ENCODE data around the gene STK40.

Gene STK40, protein sequence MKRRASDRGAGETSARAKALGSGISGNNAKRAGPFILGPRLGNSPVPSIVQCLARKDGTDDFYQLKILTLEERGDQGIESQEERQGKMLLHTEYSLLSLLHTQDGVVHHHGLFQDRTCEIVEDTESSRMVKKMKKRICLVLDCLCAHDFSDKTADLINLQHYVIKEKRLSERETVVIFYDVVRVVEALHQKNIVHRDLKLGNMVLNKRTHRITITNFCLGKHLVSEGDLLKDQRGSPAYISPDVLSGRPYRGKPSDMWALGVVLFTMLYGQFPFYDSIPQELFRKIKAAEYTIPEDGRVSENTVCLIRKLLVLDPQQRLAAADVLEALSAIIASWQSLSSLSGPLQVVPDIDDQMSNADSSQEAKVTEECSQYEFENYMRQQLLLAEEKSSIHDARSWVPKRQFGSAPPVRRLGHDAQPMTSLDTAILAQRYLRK

DNA sequence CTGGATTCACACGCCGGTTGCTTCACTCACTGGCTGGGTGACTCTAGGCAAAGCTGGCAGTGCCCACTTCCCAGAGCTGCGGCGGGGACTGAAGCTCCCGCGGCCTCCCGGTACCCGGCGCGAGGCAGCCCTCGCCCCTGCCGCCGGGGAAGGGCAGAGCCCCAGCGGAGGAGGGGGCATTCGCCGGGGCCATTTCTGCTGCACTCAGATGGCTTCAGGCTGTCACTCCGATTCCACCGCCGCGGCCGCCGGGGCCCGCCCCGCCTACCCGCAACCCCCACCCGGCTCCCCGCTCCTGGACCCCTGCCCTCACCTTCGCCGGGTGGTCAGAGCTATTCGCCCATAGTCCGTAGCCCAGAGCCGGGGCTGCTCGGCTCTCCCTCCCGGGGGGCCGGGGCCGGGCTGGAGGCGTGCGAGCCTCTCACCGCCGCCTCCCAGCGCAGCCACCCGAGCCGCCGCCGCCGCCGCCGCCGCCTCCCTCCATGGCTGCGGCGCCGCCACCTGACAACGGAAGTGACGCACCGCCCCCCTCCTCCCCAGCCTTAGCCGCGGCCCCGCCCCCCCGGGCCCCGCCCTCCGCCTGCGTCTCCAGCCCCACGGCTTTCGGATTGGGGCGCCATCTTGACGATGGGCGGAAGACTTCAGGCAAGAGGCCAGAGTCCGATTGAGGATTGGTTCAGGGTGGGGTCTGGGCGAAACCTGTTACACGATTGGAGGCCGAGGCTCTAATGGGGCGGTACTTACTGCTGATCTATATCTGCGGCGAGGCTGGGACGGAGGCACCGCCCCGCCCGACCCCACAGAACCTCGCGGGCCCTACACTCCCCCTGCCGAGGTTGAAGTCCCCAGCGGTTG, at the start of gene STK40:
TSS of gene STK40 (minus strand) at position 515 of the 855 bp plus-strand sequence. CDS start 24,592 bp downstream, outside the sequence.
- DNase-seq (ENCODE audit: low read depth), result peak; percentile 99

DNA sequence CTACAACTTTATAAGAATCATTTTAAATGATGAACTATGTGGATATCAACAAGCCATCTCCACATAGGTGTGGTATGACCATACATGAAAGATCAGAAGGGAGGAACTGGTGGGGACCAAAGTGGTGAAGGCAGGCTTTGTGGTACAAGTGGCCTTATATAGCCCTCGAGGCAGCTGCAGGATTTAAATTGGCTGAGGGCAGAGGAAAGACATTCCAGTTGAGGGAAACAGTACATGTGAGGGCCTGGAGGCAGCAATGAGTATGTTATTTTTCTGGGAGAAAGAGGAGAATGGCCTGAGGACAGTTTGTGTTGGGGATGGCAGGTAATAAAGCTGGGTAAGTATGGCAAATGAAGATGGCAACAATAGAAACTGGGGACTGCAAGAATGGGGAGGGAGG, 47.4 kb upstream of the STK40 start:
- DNase-seq (ENCODE audit: low read depth), result no peak

DNA sequence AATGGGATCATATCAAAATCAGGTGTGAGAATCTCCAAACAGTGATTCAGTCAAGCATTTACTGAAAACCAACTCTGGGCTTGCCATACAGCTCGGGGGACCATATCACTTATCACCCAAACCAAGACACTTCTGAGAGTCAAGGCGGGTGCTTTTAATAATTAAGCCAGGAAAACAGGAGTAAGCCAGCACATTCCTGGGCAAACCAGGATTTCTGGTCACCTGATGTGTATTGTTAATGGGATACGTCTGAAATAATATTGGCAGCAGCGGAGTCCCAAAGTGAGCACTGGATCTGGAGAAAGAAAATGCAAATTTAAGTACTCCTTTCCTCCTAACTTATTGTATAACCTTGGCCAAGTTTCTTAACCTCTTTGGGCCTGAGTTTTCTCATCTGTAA, 46.9 kb upstream of the STK40 start:
- DNase-seq (ENCODE audit: low read depth), result no peak

DNA sequence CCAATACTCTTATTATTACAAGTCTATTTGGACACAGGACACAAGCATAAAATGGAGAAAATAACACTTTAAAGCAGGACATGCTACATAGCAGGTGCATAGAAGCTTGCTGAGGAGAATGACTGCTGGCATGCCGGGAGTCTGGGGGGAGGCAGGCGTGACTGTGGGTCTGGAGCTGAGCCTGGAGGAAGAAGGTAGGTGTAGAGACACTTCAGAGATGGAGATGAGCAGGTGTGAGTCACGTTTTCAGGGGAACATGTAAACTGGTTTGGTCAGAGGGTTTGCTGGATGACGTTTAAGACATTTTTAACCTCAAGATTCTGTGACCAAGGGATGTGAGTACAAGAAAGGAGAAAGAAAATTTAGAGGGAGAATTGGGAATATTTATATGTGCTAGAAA, 40.1 kb upstream of the STK40 start:
- DNase-seq (ENCODE audit: low read depth), result no peak

DNA sequence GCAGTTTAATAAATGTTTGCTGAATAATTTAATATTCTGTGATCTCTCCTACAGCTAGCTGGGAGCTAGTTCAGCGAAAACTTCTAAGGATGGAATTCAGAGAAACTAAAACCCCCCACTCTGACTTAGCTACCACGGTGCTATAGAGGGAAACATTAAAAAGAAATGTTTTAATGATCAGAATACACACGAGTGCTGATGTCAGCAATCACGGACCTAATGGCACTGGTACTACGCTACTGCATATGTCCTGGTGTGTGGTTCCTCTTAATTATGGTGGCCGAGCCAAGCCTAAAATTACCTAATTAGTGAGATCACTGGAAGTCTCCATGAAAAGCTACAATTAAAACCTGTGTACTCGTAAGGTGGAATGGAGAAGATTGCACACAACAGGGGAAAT, 35.9 kb upstream of the STK40 start:
- DNase-seq (ENCODE audit: low read depth), result no peak

DNA sequence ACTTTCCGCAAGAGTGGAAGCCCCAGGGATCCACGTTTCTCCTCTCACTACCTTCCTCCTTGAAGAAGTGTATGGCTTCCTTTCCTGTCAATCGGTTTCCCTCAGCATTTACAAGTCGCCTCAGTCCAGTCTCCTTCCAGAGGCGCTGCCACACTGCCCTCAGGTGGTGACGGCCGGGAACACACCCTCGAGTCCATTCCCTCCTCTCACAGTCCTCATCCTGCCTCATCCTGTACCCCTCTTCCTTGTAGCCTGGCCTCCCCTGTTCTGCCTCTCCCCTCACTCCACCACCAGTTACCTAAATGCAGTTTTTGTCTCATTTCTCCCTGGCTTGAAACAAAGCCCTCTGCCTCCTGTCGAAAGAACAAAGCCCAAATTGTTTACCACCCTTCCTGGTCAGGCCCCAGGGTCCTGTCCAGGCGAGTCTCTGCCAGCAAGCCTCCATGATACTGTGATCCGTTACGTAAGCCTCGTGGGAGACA, 35.2 kb upstream of the STK40 start:
- peak; percentile 86 for DNase-seq (ENCODE audit: low read depth)

DNA sequence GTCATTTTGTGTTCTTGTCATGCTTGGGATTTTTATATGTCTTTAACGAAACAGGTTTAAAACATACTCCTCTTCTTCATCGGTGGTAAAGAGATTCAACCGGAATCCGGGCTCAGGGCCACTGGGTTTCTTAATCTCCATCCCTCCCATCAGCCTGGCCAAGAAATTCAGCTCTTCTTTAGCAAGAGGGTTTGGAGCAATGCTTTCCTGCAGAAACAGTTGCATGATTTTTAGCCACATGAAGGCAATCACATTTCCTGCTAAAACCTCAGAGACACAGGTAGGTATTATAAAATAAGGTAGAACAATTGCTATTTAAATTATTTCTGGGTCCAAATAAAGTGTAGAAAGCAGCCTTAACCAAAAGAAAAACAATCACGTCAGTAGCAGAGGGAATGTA, 34.7 kb upstream of the STK40 start:
- DNase-seq (ENCODE audit: low read depth), result no peak

DNA sequence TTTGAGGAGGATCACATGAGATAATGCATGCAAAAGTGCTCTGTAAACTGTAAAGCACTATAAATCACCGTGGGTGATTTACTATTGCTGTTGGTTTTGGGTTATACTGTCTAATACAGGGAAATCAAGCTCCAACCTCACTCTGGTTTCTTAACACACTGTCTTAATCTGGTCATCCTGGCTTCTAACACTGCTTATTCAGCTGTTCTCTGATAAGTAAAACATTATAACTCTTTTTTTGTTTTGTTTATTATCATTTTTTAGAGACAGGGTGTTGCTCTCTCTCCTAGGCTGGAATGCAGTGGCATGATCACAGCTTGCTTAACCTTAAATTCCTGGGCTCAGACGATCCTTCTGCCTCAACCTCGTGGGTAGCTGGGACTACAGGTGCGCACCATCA, 33.8 kb upstream of the STK40 start:
- DNase-seq (ENCODE audit: low read depth), result no peak

DNA sequence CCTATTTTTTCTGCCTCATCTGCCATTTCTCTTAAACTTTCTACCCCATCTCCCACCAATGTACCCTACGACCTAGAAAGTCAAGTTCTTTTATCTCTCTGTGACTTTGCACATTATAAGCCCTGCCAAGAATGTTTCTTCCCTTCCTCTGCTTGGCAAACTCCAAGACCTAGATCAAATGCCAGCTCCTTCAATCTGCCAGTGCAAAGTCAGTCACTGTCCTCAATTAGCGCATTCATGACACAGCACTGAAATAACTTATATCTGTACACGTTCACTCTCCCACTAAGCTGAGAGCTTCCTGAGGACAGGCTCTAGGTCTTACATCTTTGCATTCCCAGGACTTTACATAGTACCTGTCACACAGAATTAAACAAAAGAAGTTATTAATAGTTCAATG, 33.4 kb upstream of the STK40 start:
- DNase-seq (ENCODE audit: low read depth), result no peak

DNA sequence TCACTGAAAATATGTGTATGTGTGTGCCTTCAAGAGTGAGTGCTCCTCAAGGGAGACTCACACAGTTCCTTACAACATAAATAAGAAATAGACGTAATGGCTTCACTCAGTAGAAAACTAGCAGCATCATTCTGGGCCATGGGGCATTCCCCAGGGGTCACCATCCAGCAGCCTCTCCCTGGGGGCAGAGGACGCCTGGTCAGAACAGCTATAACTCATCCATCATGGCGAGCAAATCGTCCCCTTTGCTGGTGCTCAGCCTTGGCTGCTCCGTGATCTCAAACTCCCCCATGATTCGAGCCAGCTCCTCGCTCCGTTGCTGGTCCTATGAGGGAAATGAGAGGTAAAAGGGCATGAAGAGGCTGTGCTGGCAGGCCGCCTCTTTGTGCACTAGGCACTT, 32.2 kb upstream of the STK40 start:
- no peak for DNase-seq (ENCODE audit: low read depth)

DNA sequence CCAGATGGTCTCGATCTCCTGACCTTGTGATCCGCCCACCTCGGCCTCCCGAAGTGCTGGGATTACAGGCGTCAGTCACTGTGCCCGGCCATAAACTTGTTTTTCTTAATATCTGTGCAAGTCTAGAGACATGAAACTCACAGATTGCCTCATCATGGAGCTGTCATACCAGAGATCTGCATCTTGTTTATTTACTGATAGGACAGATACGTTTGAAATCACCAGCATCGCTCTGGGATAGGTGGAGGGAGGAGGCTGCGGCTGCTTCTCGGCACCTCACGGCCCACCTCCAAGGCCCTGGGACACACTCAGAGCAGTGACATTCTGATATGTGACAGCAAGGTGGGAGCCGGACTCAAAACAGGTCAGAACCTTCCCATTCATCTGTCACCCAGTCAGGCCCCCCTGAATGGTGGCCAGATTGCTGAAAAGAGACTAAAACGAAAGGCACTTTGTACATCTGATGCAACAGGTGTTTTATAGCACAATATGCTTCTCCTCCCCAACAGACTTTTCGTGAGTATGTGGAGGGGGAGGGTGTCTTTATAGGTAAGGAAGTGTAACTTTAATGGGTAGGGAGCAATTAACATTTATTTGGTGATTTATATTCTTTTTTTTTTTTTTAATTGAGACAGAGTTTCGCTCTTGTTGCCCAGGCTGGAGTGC, 30.1 kb upstream of the STK40 start:
- no peak for DNase-seq (ENCODE audit: low read depth)

DNA sequence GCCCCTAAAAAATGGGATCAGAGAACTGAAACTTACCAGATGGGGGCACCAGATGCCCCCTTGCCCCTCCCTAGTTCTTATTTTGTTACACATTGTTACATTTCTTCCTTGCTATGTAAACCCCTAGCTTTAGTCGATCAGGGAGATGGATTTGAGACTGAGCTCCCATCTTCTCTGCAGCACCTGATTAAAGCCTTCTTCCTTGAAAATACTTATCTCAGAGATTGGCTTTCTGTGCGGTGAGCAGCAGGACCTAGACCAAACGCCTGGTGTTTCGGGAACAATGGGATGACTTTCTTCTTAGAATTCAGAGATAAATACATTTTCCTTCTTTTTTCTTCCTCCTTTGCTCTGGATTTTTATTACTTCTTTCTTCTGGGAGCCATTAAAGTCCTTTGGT, 28.7 kb upstream of the STK40 start:
- no peak for DNase-seq (ENCODE audit: low read depth)

DNA sequence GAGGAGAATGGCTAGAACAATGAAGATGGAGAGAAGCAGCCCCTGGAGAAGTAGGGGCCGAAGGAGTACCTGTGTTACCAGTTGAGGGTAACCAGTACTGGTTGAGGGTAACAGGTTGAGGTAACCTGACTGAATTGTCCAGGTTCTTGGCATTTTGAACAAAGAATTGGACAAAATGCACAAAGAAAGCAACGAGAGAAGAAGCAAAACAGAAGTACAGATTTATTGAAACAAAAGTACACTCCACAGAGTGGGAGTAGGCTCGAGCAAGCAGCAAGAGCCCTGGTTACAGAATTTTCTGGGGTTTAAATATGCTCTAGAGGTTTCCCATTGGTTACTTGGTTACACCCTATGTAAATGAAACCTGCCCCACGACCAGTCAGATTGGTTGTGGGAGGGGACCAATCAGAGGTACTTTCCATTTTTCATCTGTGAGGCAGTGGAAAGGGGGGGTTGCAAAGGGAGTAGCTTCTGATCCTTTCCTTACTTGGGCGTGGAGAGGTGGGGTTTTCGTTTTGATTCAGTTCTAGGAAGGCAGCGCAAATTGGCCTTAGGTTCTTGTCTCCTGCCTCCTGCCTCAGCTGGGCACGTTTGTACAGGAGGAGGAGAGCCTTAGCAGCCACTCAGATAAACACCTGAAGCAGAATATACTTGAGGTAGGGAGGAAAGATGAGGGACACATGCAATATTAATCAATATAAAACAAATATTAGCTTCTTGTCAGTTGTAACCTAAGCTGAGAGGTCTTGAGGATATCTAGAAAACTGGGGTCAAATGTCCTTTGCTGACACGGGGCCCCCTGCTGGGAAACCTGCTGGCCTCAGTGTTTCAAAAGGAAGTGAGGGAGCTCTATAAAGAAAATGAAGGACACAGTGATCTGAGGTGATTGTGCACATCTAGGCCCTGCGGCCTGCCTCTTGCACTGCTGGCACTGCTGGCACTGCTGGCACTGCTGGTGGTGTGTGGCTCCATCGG, 26.2 kb upstream of the STK40 start:
- no peak for DNase-seq (ENCODE audit: low read depth)

DNA sequence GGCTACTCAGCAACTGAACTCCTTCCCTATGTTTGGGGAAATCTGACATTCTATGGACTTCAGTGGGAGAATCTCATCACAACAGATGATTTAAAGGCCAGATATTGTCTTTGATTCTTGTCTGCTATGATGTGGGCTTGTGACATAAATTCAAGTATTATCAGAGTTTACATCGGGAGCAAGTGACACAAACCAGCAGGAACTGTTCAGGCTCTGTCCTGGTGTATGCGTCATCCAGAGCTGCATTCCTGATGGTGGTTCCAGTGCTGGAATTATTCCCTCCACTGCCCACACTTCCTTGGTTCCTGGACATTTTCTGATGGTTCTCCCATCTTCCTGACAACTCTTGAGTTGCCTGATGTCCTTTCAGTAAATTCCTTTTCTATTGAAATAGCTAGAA, 22.8 kb upstream of the STK40 start:
- DNase-seq (ENCODE audit: low read depth), result no peak

DNA sequence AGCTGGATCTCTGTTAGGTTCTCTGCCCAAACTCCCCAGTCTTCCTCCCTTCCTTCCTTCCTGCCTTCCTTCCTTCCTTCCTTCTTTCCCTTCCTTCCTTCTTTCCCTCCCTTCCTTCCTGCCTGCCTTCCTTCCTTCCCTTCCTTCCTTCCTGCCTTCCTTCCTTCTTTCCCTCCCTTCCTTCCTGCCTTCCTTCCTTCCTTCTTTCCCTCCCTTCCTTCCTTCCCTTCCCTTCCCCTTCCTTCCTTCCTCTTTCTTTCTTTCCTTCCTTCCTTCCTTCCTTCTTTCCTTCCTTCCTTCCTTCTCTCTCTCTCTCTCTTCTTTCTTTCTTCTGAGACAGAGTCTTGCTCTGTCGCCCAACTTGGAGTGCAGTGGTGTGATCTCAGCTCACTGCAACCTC, 20.7 kb upstream of the STK40 start:
- DNase-seq (ENCODE audit: low read depth), result no peak

DNA sequence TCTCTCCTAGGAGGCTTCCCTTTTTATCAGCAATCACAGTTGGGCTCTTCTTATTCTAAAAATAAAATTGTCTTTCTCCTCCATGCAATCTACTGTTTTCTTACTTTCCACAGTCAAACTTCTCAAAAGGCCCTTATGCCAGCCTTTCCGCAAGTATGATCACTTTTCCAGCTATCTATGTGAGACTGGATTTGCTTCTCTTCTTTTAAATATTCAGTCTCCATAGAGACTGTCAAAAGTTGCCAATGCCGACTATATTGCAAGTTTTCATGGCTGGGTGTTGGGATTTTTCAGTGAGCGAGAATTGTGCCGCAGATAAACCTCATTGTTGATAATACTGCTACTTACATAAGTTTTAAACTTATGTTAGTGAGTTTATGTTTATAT, 16.8 kb upstream of the STK40 start:
- no peak for DNase-seq (ENCODE audit: low read depth)

DNA sequence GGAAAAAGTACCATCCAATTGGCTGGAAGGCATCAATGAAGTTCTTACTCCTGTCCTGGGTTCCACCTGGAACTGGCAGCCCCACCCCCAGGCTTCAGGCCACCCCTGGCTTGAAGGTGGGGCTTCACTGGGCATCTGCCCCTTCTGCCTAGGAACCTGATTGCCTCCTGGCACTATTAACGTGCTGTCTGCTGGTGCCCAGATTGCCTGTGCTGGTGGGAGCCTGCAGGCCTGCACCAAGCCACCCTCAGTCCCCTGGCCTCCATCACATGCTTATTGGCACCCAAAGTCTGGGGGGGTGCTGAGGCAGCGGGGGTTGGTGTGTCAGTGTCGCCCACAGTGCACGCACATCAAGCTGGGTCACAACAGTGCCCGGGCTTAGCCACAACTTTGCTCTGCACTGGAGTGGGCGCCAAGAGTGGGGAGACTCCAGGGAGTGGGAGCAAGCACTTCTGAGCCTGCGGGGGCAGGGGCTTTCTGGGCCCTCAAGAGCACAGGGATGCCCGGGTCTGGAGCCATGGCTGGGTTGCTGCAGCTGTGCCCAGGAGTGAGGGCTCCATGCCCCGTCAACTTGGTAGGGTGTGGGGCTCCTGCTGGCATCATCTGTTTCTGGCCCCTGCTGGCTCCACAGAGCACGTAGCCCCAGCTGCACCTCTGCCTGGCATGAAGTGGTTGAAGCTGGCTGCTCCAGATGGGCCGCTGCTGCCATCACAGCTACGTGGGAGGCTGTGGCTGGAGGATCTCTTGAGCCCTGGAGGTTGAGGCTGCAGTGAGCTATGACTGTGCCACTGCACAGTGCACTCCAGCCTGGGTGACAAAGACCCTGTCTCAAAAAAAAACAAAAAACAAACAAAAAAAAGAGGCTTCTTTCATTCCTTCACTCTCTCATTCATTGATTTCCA, 16.1 kb upstream of the STK40 start:
- no peak for DNase-seq (ENCODE audit: low read depth)

DNA sequence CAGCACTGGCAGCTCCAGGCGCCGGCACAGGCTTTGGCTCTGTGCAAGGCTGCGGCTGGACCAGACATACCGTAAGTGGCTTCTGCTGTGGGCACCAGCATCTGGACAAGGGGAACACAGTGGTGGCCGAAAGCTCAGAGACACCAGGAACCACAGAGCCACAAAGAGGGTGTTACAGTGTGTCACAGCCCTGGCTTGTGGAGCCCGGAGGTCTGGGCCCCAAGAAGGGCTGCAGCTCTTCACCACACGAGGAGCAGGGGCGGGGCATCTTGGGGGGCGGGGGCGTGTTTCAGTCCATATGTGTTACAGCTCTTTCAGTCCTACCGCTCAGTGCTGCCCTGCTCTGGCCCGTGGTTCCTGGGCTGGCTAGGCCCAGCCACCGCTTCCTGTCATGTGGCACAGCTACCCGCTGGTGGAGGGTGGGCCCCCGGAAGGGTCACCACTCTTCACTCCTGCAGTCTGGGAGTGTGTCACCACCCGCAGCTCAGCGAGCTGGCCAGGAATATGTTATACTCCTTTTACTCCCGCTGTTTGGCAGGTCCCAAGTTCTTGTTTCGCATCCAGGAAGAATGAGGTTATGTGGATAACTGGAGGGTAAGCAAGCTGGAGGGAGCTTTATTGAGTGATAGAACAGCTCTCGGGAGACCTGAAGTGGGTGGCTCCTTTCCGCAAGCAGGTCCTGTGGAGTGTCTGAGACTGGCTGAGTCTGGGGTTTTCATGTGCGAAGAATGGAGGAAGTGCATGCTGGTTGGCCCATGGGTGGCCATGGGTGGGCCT, 15.3 kb upstream of the STK40 start:
- peak; percentile 98 for DNase-seq (ENCODE audit: low read depth)

DNA sequence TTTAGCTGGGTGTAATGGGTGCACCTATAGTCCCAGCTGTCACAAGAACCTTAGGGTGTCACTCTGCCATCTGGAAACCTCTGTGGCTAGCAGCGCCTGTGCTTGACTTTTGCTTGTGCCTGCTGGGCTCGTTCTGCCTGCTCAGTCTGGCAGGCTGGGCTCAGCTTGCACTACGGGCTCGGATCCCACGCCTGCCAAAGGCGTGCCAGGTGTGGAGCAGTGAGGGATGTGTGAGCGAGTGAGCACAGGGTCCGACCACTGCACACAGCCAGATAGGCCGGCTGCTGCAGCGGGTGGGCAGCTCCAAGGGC, 14.7 kb upstream of the STK40 start:
- no peak for DNase-seq (ENCODE audit: low read depth)

Measured in CMK (cell line).